OCI-M2 (cell line): ENCODE results near the gene TNNC2.
"Not testable (repeated sequence)": the region's sequence is repeated elsewhere in the genome, so short reads cannot be mapped to it uniquely, and the experiment has no call there.

Experiments used
- DNase-seq: peaks from one replicate; lab custom pipeline; 2025; ENCODE audit not compliant: unreplicated experiment; lab: John Stamatoyannopoulos, UW

The TNNC2 gene

DNA sequence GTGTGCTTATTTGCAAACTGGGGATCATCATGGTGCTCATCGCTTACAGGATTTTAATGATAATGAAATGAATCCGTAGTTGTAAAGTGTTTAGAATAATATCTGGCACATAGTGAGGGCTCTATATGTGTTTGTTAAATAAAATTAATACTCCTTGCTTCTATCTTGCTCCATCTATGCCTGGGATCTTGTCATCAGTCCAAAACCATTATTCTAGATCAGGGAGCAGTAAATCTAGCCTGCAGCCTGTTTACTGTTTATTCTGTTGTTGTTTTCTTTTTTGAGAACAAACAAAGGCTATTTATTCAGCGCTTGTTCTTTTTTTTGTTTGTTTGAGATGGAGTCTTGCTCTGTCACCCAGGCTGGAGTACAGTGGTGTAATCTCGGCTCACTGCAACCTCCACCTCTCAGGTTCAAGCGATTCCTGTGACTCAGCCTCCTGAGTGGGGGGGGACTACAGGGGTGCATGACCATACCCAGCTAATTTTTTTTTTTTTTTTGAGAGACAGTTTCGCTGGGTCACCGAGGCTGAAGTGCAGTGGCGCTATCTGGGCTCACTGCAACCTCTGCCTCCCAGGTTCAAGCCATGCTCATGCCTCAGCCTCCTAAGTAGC lies 22.0 kb upstream of the TNNC2 start:
- DNase-seq = no peak

GRCh38 chr20:45848421-45848820 lies 21.3 kb upstream of the TNNC2 start:
- no peak for DNase-seq

DNA sequence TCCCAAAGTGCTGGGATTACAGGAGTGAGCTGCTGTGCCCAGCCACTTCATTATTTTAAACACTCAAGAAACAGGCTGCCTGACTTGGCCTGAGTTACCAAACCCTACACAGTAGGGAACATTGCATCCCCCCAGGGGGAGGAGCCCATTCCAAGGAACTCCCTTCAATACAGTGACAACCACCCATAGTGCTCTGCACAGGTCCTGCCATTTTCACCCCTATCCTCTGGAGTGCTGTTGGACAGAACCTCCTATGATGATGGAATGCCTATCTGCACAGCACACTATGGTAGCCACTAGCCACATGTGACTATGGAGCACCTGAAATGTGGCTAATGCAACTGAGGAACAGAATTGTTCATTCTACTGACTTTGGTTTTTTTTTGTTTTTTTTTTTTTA lies 18.3 kb upstream of the TNNC2 start:
- DNase-seq = no peak

GRCh38 chr20:45843506-45843905 lies 16.4 kb upstream of the TNNC2 start:
- DNase-seq = no peak

GRCh38 chr20:45842169-45842812 lies 15.2 kb upstream of the TNNC2 start:
- no peak for DNase-seq

DNA sequence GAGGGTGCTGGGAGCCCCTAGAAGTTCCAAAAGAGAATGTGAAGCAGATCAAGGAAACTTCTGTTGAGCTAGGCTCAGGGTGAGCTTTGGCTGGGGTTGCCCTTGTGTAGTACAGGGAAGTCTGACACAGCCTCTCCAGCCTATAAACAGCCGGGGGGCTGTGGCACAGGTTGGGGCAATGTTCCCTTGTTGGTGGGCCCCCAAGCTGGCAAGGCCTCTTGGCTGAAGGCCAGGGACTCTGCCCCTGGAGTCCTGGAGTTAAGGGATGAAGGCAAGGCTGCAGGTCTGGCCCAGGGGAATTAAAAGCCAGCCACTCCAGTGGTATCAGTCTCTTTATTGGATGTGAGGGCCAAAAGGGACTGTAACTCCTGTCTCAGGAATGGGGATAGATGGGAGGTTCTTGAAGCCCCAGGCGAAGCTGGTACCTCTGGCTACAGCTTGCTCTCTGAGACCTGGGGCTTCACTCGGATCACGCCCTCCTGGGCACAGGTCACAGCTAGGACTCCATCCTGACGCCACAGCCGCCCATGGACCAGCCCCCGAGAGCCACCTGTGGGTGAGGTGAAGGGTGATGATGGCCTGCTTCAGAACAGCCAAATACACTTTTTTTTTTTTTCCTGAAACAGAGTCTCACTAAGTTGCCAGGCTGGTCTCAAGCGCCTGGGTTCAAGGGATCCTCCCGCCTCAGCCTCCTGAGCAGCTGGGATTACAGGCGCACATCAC lies 14.5 kb upstream of the TNNC2 start:
- no peak for DNase-seq

- no peak for DNase-seq
These were observed 13.6 kb upstream of the TNNC2 start for GRCh38 chr20:45840700-45841198.

GRCh38 chr20:45836841-45837240 lies 9.7 kb upstream of the TNNC2 start:
- no peak for DNase-seq

- DNase-seq = no peak
These were observed 8.7 kb upstream of the TNNC2 start for GRCh38 chr20:45835825-45836224.

- no peak for DNase-seq
These were observed 8.2 kb upstream of the TNNC2 start for GRCh38 chr20:45835329-45835765.

DNA sequence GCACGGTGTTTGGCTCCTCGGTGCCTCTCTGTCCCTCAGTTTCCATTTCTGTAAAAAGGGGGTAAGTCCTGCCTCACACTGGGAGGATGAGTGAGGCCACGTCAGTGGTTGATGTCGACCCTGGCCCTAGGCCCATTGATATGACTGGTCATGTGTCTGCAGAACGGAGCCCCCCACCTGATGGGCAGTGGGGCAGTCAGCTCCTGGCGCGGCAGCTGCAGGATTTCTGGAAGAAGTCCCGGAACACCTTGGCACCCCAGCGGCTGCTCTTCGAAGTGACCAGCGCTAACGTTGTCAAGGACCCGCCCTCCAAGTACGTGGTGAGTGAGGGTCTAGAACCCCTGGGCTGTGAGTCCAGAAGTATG lies 7.7 kb upstream of the TNNC2 start:
- no peak for DNase-seq

- DNase-seq = no peak
These were observed 7.0 kb upstream of the TNNC2 start for GRCh38 chr20:45833883-45834796.

GRCh38 chr20:45833030-45833882 lies 6.1 kb upstream of the TNNC2 start, which contains the start of gene SNX21:
Gene SNX21 (plus strand): TSS chr20:45833799. CDS start chr20:45833920, 121 bp downstream.
- DNase-seq = no peak

- DNase-seq = no peak
These were observed 5.5 kb upstream of the TNNC2 start for GRCh38 chr20:45832619-45833018.

DNA sequence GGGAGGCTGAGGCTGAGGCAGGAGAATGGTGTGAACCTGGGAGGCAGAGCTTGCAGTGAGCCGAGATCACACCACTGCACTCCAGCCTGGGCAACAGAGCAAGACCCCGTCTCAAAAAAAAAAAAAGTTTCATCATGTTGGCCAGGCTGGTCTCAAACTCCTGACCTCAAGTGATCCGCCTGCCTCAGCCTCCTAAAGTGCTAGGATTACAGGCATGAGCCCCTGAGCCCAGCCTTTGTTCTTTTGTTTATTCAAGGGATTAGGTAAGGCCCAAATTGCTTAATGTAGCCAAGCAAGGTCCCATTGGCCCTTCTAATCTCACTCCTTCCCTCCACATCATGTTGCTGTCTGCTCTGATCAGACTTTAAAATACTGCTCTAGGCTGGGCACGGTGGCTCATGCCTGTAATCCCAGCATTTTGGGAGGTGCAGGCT lies 2.6 kb upstream of the TNNC2 start:
- DNase-seq = not testable (repeated sequence)

- no peak for DNase-seq
These were observed 1.5 kb upstream of the TNNC2 start for GRCh38 chr20:45828589-45828988.

DNA sequence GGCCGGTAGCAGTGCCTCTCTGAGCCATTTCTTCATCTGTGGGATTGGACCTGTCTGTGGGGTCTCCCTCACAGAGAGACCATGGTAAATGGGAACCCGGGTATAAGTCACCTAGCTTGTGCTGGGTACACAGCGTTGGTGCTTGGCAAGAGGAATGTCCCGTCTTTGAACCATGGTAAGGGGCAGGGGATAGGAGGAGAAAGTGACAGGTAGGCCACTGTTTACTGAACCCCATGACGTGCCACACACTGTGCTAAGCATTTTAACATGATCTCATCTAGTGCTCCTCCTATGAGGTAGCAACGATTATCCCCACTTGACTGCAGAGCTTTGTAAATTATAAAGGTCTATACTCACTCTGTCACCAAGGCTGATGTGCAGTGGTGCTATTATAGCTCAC lies 600 bp upstream of the TNNC2 start:
- DNase-seq = no peak

GRCh38 chr20:45826381-45827019 lies 612 bp downstream of the TNNC2 start:
- DNase-seq = no peak

DNA sequence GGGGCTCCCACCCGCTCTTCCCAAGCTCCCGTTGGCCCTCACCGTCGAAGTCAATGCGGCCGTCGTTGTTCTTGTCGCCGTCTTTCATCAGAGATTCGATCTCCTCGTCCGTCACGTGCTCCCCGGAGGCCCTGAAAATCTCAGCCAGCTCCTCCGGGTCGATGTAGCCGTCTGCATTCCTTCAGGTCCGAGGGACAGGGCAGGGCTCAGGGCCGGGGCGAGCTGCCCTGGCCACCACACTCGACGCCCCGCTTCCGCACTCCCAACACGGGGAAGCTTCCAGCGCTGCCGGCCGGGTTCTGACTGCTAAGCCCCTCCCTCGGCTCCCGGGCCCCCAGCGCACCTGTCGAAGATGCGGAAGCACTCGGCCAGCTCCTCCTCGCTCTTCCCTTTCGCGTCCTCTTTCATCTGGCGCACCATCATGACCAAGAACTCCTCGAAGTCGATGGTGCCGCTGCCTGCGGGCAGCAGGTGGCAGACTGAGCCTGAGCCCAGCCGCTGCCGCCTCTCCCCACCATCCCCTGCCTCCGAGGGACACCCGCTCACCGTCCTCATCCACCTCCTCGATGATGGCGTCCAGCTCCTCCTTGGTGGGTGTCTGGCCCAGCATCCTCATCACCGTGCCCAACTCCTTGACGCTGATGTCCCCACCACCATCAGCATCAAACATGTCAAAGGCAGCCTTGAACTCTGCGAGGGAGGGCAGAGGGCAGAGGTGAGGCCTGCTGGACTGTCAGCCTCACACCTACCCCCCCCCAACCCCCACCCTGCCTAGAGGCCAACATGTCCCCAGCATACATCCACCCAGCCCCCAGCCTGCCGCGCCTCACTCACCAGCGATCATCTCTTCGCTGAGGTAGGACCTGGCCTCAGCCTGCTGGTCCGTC lies 2.9 kb downstream of the TNNC2 start:
- DNase-seq = no peak
